Activated CD4-positive, CD25-positive, alpha-beta regulatory T cell (primary cell): ENCODE measurements around the gene PRSS36.
A peak's percentile ranks its signal among the peaks of the same experiment; 100 is the strongest.
"Not testable (repeated sequence)": the region's sequence is repeated elsewhere in the genome, so short reads cannot be mapped to it uniquely, and the experiment has no call there.

ENCODE experiments used
- DNase-seq, 4 experiments: peaks; one replicate each; lab custom pipeline; 2025; lab: John Stamatoyannopoulos, UW

Gene PRSS36

DNA sequence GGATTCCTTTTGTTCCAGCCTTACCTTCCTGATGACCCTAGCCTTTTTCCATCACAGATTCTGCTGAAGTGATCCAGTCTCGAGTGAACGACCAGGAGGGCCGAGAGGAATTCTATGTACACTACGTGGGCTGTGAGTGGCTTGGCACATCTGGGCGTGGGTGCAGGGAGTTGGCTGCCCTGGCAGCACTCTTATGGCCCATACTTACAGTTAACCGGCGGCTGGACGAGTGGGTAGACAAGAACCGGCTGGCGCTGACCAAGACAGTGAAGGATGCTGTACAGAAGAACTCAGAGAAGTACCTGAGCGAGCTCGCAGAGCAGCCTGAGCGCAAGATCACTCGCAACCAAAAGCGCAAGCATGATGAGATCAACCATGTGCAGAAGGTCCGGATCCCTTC lies 29.7 kb downstream of the PRSS36 start:
- no peak for DNase-seq

DNA sequence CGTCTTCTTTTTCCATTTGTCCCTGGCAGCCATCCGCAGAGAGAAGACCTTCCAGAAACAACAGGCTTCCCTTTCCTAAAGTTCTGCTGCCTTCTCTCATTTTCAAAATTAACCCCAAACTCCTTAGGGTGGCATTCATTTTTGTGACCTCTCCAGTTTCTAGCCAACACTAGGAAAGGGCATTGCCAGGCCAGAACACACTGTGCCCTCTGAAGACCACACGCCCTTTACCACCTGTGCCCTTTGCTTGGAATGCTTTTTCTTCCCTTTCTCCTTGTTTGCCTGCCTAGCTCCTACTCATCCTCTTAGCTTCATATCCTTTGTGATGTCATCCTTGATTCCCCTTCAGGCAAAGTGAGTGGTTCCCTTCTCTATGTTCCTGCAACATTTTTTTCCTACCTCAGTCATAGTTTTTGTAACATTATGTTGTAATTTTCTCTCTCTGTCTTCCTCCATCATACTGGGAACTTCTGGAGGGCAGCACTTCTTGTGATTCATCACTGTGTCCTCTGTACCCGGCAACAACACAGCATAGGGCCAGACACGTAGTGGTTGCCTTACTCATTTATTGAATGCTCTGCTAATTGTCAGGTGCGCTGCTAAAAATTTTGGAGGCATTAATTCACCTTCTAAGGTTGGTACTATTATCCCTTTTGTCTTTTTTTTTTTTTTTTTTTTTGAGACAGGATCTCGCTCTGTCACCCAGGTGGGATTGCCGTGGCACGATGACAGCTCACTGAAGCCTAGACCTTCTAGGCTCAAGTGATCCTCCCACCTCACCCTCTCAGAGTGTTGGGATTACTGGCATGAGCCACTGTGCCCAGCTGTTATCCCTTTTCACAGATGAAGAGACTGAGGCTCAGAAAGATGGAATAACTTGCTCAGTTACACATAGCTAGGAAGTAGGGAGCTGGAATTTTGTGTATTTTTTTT lies 31.4 kb downstream of the PRSS36 start:
- no peak for DNase-seq

DNA sequence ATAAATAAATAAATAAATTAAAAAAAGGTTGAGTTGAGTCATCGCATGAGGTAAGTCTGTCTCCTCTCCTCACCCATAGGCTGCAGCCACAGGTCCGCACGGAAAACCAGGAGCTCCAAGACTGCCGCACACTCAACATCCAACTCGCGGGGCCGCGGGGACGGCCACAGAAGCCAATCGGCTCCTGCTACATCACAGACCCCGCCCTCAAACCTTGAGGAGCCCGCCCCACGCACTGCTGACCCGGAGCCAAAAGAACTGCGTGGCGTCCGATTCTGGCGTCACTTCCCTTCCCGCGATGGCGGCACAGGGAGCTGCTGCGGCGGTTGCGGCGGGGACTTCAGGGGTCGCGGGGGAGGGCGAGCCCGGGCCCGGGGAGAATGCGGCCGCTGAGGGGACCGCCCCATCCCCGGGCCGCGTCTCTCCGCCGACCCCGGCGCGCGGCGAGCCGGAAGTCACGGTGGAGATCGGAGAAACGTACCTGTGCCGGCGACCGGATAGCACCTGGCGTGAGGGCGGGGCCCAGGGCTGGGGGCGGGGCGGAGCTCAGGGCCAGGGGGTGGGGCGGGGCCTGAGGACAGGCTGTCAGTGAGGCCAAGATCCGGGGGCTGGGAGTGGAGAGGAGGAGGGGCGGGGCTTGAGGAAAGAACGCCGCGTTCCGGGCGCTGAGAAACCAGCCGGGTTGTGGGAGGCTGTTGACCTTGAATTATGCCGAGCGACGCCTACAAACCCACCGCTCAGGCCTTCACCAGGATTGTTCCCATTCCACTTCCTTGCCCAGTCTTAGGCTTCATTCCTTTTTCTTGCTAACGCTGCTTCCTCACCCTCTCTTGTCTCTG lies 32.3 kb downstream of the PRSS36 start, which contains the start of gene KAT8:
TSS of gene KAT8 (plus strand) at position 281 of the 839 bp plus-strand sequence. CDS start at position 299, 18 bp downstream.
- peak; percentile 89 to 94 (median 94) for DNase-seq

DNA sequence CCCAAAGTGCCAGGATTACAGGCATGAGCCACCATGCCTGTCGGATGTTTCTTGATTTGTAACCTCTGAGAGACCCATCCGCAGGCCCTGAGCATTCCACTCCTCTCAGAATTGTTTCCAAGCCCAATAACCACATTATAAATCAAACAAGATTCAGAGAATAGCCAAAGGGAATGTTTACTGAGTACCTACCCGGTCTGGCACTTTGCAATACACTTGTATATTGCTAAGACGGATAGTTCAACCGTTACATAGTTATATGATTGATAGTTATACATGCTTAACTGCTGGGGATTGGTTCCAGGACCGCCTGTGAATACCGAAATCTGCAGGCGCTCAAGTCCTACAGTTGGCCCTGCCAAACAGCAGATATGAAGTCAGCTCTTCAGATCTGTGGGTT lies 35.4 kb downstream of the PRSS36 start:
- no peak for DNase-seq

DNA sequence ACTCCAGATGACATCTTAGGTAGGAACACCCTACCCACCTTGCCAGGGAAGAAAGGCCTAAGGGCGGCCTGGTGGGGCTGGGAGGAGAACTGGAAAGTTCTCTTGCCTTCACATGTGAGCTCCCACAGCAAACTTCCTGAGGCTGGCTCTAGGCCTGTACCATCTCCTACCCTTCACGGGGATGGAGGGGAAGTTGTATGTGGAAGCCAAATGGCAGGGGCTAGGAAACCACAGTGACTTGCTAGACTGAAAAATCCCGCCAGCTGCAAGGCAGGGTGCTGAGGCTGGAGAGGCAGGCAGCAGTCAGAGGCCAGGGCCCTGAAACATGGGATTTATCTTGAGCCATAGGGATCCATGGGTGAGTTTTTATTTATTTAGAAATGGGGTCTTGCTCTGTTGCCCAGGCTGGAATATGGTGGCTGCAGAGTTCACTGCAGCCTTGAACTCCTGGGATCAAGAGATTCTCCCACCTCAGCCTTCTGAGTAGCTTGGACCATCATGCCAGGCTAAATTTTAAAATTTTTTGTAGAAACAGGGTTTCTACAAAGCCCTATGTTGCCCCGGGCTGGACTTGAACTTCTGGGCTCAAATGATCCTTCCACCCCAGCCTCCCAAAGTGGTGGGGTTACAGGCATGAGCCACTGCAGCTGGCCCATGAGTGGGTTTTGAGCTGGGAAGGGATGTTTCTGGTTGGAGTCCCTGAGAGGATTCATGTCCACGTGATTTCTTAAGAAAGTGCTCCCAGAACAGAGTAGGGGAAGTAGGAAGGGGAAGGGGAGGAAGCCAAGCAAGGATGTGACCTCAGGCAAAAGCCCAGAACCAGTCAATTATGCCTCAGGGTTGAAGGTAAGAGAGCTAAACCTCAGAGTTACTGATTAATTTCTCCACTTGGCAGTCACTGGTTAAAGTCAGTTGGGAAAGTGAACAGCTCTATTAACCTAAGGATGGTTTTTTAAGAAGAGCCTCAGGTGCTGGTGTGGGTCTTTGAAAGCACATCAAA lies 36.4 kb downstream of the PRSS36 start:
- no peak for DNase-seq

DNA sequence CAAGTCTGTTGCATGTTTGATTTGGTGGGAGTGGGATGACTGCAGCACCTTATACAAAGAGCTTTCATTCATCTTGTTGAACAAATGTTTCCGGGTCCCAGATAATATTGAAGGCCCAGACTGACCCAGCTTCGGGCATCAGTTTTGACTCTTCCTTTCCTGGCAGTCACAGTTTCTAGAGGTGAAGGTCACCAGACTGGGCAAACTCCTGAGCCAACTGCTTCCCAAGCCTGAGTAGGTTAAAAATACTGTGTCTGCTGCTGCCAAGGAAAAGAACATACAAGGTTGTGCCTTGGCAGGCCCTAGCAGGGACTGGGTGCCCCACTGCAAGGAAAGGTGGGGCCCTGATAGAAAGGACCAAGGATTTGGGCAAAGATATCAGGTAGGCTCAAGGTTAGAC lies 37.2 kb downstream of the PRSS36 start:
- no peak for DNase-seq

DNA sequence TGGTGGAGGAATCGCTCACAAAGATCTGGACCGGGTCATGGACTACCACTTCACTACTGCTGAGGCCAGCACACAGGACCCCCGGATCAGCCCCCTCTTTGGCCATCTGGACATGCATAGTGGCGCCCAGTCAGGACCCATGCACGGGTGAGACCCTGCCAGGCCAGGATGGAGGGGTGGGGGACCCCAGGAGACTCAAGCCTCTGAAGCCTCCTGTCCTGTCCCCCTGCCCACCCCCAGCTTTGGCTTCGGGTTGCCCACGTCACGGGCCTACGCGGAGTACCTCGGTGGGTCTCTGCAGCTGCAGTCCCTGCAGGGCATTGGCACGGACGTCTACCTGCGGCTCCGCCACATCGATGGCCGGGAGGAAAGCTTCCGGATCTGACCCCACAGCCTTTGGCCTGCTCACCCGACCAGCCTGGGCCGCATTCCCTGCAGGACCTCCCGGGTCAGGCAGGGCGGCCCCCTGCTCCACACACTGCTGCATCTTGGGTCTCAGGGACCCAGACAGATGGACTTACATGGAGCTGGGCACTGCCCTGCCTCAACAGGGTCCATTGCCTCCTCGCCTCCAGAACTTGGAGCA lies 37.9 kb downstream of the PRSS36 start:
- DNase-seq: no peak

DNA sequence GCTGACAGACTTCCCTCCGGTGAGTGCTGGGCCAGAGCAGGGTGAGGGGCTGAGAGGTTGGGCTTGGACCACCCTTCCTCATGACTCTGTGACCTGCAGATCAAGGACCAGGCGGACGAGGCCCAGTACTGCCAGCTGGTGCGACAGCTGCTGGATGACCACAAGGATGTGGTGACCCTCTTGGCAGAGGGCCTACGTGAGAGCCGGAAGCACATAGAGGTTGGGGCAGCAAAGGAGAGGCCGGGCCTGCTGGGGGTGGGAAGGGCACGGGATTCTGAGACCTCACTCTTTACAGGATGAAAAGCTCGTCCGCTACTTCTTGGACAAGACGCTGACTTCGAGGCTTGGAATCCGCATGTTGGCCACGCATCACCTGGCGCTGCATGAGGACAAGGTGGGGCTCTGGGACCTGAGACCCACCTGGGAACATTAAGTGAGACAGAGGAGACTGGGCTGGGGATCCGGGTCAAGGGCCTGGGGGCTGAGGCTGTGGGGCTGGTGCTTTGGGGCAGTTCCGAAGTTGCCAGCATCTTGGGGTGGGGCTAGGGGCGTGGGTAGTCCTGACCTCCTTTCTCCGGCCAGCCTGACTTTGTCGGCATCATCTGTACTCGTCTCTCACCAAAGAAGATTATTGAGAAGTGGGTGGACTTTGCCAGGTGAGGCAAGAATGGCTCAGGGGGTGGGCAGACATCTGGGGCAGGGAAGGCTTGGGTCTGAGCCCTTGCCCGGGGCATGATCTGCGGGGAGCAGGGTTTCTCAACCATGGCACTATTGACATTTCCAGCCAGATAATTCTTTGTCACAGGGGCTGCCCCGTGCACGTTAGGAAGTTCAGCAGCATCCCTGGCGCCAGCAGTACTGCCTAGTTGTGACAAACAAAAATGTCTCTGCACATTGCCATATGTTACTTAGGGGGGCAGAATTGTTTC lies 39.5 kb downstream of the PRSS36 start:
- no peak for DNase-seq

DNA sequence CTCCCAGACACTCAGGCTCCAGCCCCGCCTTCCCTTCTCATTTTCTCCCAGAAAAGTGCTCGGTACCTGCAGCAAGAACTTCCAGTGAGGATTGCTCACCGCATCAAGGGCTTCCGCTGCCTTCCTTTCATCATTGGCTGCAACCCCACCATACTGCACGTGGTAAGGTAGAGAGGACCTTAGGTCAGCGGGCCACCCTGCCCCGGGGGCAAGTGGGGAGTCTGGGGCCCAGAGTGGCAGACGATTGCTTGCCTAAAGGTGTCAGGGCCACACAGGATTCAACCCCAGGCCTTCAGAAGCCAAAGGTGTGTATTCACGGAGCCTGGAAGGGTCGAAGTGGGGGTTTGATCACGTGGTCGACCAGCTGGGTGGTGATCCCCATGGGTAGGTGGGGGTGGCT lies 40.2 kb downstream of the PRSS36 start:
- no peak for DNase-seq

DNA sequence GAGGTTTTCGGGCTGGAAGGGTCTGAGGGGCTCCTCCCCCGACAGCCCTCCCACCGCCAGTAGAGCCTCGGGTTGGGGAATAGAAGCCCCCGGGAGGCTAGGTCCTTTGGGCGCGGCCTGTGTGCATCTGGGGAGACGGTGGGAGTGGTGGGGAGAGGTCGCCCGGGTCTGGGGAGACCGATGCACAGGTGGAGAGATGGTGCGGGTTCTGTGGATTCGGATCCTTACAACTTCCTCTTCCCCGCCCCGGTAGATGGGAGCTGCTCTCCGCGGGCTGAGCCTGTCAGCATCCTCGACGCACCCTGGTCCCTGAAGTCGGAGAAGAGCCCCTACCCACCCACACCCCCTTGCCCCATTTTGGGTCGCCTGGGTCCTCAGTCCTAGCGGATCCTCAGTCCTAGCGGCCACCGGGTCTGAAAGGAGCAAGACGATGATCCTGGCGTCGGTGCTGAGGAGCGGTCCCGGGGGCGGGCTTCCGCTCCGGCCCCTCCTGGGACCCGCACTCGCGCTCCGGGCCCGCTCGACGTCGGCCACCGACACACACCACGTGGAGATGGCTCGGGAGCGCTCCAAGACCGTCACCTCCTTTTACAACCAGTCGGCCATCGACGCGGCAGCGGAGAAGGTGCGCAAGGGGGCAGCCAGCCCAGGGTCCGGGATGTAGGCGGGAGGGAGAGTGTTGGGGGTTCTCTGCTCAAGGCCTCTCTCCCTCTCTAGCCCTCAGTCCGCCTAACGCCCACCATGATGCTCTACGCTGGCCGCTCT lies 40.9 kb downstream of the PRSS36 start:
- DNase-seq: no peak

DNA sequence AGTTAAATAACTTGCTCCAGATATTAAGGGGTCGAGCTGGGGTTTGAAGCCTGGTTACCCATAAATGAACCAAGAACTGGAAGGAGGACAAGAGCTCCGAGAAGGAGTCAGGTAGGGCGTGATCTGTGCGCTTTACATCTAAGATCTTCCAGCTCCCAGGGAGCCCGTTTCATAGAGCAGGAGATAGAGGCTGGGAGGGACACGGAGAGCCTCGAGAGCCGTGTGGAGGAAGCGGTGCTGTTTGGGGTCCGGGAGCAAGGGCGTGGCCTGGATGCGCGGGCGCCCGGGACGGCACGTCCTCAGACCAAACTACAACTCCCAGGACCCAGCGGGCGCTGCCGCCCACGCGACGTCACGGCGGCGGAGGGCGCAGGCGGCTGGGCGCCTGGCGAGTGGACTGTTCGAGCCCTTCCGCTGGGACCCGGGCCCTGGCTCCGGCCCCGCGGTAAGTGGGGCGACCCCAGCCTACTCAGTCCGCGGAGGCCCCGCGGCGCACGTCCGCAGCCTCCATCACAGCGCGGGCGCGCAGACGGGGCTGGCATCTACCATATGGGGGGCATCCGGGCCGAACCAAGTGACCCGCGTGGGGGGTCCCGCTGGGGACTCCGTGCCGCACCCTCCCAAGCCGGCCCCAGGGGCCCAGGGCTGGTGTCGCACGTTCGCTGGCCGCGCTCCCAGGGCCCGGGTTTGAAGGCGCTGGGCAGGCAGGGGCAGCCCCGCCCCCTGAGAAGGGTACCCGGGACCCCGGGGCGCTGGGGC lies 41.7 kb downstream of the PRSS36 start, which contains the start of gene BCKDK:
TSS of gene BCKDK (plus strand) at position 352 of the 759 bp plus-strand sequence. CDS start 838 bp downstream, outside the sequence.
- DNase-seq: peak; percentile 18 to 50 (median 38)

DNA sequence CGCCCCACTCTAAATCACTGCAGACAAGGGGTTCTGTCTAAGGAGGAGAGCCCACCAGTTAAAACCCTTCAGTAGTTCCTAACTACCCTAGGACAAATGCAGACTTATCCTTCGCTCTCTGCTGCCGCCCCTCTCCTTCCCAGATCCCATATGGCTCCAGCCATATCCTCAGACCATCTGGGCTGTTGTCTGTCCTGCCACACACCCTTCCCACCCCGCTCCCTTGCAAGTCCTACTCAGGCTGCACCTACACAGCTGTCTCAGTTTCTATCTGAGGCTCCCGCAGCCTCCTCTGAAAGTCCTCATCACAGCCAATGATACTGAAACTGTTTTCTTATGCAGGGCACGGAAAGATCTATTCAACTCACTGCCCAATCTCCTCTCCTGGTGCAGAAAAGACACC lies 42.4 kb downstream of the PRSS36 start:
- DNase-seq: no peak

DNA sequence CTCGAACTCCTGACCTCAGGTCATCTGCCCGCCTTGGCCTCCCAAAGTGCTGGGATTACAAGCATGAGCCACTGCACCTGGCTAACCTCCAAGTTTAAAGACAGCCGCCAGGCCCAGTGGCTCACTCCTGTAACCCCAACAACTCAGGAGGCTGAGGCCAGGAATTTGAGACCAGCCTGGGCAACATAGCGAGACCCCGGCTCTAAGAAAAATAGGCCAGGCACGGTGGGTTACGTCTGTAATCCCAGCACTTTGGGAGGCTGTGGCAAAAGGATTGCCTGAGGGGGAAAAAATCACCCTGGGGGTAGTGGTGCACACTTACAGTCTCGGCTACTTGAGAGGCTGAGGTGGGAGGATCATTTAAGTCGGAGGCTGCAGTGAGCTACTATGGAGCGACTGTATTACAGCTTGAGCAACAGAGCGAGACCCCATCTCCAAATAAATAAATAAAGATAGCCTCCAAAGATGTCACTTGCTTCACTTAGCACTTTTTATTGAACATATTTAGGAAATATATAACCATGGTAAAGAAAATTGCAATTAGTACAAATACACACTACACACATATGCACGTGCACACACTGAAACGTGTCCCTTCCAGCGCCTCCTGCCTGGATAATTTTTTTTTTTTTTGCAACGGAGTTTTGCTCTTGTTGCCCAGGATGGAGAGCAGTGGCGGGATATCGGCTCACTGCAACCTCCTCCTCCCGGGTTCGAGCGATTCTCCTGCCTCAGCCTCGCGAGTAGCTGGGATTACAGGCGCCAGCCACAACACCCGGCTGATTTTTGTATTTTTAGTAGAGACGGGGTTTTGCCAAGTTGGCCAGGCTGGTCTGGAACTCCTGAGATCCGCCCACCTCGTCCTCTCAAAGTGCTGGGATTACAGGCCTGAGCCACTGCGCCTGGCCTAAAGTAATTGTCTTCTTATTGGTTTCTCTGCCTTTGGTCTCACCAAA lies 43.1 kb downstream of the PRSS36 start:
- DNase-seq: no peak

DNA sequence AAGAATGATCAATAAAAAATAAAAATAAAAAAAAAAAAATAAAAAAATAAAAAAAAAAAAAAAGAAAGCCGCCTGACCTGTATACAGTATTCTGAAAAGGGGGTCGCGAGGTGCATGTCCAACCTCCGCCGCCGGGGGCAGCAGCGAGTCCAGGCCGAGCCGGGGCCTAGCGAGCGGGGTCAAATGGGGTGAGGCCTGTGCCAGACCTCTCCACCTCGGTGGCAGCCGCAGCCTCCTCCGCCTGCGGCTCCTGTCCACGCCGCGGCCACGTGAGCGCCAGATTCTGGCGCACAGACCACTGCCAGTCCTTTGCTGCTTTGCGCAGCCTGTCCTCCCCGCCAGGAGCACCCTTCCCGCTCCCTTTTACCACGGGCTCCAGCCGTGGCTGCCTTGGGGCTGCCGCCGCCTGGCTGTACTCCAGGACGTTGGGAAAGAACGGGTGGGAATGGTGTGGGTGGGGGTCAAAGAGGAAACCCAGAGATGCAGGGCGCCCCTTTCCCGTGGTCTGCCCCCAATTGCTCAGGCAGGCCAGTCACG lies 44.1 kb downstream of the PRSS36 start:
- peak; percentile 46 to 77 (median 60) for DNase-seq

DNA sequence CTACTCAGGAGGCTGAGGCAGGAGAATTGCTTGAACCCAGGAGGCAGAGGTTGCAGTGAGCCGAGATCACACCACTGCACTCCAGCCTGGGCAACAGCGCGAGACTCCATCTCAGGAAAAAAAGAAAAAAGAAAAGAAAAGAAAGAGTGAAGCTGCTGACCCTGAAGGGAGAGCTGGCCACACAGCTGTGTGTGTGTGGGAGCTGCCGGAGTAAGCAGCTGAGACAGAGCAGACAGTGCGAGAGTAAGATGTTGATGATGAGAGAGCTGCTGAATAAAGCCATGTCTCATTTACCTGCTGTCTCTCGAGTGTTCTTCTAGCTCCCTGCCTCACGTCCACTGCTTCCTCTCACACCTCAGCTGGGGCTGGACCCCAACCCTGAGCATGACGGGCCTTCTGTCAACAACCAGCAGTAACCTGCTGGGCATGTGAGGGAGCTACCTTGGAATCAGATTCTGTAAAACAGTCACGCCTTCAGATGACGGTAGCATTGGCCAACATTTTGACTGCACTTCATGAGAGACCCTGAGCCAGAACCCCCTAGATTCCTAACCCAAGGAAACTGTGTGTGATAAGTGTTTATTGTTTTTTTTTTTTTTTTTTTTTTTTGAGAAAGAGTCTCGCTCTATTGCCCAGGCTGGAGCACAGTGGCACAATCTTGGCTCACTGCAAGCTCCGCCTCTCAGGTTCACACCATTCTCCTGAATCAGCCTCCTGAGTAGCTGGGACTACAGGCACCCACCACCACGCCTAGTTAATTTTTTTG lies 48.8 kb downstream of the PRSS36 start:
- not testable (repeated sequence) for DNase-seq
